Stimulated activated CD8-positive, alpha-beta memory T cell treated with anti-CD3 and anti-CD28 coated beads, Interleukin-12 subunit alpha, Interleukin-12 subunit beta, amount 100 ng/mL, for 24 hours (primary cell): ENCODE measurements around the gene RPE.

Experiments used
- DNase-seq: peaks from one replicate; pipeline ENCODE4 v3.0.0-alpha.2; 2020; ENCODE audit errors: extremely low read depth

The RPE gene

DNA sequence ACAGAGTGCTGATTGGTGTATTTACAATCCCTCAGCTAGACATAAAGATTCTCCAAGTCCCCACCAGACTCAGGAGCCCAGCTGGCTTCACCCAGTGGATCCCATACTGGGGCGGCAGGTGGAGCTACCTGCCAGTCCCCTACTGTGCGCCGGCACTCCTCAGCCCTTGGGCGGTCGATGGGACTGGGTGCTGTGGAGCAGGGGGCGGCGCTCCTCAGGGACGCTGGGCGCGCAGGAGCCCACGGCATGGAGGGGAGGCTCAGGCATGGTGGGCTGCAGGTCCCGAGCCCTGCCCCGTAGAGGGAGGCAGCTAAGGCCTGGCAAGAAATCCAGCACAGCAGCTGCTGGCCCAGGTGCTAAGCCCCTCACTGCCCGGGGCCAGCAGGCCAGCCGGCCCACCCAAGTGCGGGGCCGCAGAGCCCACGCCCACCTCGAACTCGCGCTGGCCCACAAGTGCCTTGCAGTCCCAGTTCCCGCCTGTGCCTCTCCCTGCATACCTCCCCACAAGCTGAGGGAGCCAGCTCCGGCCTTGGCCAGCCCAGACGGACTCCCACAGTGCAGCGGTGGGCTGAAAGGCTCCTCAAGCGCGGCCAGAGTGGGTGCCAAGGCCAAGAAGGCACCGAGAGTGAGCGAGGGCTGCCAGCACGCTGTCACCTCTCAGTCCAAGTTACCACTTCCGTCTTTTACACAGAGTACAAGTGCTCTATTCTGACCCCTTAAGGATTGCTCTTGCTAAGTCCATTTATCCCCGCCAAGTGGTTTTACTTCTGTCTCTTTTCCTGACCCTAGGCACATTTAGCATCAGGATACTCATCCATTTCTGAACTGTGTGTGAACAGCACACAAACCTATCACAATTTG lies 1.7 kb upstream of the RPE start:
- no peak for DNase-seq

DNA sequence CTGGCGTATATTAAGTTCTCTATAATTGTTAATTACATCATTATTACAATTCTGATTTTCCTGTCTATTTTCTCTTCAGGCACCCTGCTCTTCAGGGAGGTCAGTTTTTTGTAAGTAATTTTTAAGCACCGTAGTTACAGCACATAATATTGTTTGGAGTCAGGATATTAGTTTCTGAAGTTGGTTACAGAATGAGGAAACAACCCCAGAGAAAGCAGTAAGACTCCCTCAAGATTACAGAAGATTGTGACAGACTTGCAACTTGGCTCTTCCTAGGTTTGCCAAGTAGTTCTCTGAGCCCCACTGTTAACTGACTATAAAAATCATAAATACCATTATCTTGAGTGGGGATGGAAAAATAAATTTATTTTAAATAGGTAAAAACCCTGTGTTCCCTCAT lies 921 bp downstream of the RPE start:
- no peak for DNase-seq

- no peak for DNase-seq
Measured at GRCh38 chr2:210004881-210005280, 2.4 kb downstream of the RPE start.

GRCh38 chr2:210007895-210008294 lies 5.5 kb downstream of the RPE start:
- no peak for DNase-seq

DNA sequence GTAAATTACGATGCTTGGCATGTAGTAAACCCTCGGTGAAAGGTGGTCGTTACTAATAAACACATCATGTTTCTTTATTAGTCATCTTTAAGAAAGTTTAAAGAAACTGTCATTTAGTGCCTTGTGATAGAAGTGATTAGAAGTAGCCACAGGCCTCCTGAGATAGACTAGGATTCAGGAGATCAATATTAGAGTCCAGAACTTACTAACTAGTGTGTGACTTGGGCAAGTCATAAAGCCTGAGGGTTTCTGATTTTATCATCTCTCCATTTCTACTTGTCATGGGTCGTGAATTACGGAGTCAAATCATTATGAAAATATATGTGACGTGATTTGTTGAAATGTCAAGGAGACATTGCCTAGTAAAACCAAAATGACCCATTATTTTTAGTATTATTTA lies 6.7 kb downstream of the RPE start:
- DNase-seq: no peak

- no peak for DNase-seq
Measured at GRCh38 chr2:210009896-210010295, 7.5 kb downstream of the RPE start.

- no peak for DNase-seq
Measured at GRCh38 chr2:210020138-210020537, 17.7 kb downstream of the RPE start.

- DNase-seq: no peak
Measured at GRCh38 chr2:210022824-210023223, 20.4 kb downstream of the RPE start.

DNA sequence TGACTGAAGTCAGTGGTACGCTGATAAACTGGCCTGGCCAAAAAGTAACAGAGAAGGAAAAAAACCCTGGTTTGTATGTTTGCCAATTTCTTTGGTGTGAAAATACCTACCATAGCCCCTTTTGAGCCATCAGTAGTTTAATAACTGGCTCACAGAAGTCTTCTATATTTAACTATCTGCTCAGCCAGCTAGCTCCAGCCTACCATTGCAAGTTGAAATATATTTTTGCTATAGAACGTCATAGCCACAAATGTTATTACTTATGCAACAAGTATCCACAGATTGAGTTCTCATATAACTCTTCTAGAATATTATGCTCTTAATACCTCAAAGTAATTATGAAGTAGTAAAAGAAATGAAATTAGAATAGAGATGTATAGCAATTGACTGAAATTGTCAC lies 25.2 kb downstream of the RPE start:
- no peak for DNase-seq

DNA sequence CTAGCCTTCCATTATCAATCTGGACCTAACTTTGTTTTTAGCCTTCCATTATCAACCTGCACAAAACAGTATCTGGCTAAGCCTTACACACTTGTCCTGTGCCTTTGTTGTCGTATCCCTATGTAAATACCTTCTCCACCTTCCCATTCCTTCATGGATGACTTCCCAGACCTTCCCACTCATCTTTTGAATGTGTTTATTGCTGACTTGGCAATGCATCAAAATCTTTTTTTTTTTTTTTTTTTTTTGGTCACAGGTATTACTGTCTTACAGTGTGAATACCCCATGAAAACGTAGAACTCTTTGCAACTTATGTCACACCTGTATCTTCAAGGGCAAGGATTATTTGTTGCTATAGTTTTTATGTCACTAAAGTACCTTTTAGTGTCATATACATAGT lies 25.7 kb downstream of the RPE start:
- DNase-seq: no peak

DNA sequence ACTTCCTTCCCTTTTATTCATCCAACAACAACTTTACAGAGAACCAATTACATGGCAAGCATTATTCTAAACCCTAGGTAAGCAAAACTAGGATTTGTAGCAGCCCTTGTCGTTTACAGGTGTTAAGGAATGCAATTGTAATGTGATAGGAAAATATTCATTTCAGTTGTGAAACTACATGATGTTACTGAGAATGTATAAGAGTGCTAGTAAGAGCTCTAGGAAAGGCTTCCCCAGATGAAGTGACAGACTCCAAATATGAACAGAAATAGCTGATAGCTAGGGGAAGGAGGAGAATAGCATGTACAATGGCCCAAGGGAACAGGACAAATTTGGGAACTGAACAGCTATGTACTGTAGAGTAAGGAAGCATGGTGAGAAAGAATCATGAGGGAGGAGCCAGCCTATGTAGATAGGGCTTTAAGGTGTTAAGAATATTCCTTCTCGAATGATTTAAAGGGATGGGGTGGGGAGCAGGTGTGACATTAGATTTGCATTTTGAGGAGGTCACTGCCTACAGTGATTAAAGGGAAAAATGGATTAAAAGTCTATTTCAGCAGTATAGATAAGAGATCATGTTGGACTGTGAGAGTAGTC lies 31.7 kb downstream of the RPE start:
- DNase-seq: no peak

DNA sequence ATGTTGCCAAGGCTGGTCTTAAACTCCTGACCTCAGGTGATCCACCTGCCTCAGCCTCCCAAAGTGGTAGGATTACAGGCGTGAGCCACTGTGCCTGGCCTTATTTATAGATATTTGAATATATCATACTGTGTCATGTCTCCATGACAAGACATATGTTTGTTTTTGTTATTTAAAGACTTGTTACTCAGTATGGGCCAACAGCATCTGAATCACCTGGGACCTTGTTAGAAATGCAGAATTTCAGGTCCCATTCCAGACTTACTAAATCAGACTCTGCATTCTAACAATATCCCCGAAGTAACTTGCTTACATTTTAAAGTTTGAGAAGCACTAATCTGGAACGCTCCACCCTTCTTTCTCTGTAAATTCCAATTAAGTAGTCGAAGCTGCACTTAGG lies 33.2 kb downstream of the RPE start:
- DNase-seq: no peak

GRCh38 chr2:210038078-210038477 lies 35.6 kb downstream of the RPE start:
- DNase-seq: no peak

DNA sequence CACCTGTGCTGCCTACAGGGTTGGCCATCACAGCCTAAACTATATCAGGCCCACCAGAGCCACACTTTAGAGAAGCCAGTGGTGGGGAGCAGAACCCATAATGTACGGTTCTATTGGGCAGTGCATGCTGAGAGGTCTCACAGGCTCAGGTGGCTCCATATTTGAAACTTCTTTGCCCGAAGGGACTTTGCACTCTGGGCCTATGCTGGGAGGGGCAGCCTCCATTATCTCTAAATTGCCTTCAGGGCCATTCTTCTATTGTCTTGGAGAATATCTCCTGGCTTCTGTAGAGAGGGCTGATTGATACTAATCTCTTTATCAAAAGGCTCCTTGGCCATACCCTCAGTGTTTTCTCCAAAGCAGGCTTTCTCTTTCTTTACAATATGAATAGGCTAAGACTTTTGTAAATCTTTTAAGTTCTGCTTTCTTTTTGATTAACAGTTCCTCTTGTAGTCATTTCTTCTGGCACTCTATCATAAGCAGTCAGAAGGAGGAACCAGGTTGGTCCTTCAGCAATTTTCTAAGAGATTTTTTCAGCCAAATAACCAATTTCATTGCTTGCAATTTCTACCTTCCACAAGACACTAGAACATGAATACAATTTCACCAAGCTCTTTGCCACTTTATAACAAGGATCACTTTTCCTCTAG lies 44.5 kb downstream of the RPE start:
- DNase-seq: no peak

DNA sequence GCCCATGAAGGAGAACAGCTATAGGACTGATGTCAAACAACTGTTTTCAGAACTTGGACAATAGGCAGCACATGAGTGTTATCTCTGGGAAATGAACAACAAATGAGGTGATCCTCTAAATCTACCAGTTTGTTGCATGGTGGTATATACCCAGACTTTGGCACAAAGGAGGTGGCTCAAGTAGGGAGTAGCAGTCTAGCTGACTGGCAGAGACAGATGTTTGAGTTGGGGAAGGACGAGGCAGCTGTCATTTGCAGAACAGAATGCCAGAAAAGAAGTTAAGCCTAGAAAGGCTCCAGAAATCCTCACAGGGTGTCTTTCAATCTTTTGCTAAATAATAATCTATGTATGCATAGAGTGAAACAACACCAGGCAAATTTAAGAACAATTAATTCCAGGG lies 47.4 kb downstream of the RPE start:
- DNase-seq: no peak

- DNase-seq: no peak
Measured at GRCh38 chr2:210050885-210051284, 48.4 kb downstream of the RPE start.

DNA sequence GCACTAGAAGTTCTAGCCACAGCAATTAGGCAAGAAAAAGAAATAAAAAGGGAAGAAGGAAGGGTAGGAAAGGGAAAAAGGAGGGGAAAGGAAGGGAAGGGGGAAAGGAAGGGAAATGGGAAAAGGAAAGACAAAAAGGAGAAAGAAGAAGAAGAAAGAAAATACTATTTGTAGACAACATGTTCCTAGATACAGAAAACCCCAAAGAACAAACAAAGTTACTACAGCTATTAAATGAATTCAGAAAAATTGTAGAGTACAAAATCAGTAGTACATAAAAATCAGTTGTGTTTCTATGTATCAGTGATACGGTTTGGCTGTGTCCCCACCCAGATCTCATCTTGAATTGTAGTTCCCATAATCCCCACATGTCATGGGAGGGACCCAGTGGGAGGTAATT lies 52.3 kb downstream of the RPE start:
- no peak for DNase-seq

DNA sequence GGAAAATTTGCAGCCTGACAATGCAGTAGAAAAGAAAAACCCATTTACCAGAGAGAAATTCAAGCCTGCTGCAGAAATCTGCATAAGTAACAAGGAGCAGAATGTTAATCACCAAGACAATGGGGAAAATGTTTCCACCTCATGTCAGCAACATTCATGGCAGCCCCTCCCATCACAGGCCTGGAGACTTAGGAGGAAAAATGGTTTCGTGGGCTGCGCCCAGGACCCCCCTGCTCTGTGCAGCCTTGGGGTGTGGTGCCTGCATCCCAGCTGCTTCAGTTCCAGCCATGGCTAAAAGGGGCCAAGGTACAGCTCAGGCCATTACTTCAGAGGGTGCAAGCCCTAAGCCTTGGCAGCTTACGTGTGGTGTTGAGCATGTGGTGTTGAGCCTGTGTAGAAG lies 53.4 kb downstream of the RPE start:
- no peak for DNase-seq

DNA sequence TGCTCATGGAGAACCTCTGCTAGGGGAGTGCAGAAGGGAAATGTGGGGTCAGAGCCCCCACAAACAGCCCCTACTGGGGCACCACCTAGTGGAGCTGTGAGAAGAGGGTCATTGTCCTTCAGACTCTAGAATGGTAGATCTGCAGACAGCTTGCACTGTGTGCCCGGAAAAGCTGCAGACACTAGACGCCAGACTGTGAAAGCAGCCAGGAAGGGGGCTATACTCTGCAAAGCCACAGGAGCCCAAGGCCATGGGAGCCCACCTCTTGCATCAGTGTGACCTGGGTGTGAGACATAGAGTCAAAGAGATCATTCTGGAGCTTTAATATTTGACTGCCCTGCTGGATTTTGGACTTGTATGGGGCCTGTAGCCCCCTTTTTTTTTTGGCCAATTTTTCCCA lies 60.9 kb downstream of the RPE start:
- DNase-seq: no peak
